Right atrium auricular region (tissue), 2 donors: ENCODE measurements around the gene PEX7. TPM values are rescaled to one million over a fixed set of nuclear protein-coding genes. Genes with fewer than 3 reads are reported as not detected.
A peak's percentile ranks its signal among the peaks of the same experiment; 100 is the strongest.

ENCODE experiments used
- DNase-seq: peaks from one replicate; pipeline ENCODE4 v3.0.0-alpha.2; 2019; ENCODE audit warnings: low spot score
- H3K27ac ChIP-seq, 2 donors: fragments of 200-600 bp; sonication (generic); 1 replicate in 1 of 2; 2 replicates in 1 of 2; pipeline ENCODE4 v1.5.1; 2016 to 2019
- H3K27me3 ChIP-seq, 2 donors: fragments of 200-600 bp; sonication (generic); one replicate each; pipeline versions ENCODE4 v1.5.1 to v1.6.0; 2017 to 2019
- H3K36me3 ChIP-seq: fragments of 200-600 bp; sonication (generic); one replicate; pipeline ENCODE4 v1.5.1; 2016
- H3K4me1 ChIP-seq, 2 donors: fragments of 200-600 bp; sonication (generic); one replicate each; pipeline versions ENCODE4 v1.5.1 to v1.6.0; 2017 to 2019
- H3K4me3 ChIP-seq, 2 donors: fragments of 200-600 bp; sonication (generic); 1 replicate in 1 of 2; 2 replicates in 1 of 2; pipeline ENCODE4 v1.5.1; 2017 to 2019; ENCODE audit warnings: mild to moderate bottlenecking in 1 of 2, moderate library complexity in 1 of 2
- H3K9me3 ChIP-seq, 2 donors: fragments of 200-600 bp; sonication (generic); one replicate each; pipeline ENCODE4 v1.5.1; 2019
- total RNA-seq, 2 donors: library from RNA; depleted of rRNA; stranded (reverse); fragments of >200 nt; gene quantifications; one replicate each; pipeline ENCODE4 v1.1.0, GENCODE V29; 2016
- TF ChIP-seq, protein P1 (sequence below), 2 donors: fragments of 200-600 bp; sonication (generic); IDR thresholded peaks; one replicate each; pipeline ENCODE4 v1.5.1; 2019; ENCODE audit warnings: antibody characterized with exemption in 2 of 2

The PEX7 gene
- total RNA-seq, 2 donors from 2014 or later: 7.2 to 14.5 TPM

DNA sequence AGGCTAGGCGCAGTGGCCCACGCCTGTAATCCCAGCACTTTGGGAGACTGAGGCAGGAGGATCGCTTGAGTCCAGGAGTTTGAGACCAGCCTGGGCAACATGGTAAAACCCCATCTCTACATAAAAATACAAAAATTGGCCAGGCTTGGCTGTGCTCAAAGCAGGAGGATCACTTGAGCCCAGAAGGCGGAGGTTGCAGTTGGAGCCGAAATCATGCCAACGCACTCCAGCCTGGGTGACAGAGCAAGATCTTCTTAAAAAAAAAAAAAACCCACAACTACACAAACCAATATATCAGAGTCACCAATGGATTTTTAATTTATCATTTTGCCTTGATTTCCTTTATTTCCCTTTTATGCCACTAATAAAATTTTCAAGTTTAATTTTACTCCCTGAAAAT is 39.4 kb upstream of the PEX7 start:
- TF ChIP-seq, protein P1, sequence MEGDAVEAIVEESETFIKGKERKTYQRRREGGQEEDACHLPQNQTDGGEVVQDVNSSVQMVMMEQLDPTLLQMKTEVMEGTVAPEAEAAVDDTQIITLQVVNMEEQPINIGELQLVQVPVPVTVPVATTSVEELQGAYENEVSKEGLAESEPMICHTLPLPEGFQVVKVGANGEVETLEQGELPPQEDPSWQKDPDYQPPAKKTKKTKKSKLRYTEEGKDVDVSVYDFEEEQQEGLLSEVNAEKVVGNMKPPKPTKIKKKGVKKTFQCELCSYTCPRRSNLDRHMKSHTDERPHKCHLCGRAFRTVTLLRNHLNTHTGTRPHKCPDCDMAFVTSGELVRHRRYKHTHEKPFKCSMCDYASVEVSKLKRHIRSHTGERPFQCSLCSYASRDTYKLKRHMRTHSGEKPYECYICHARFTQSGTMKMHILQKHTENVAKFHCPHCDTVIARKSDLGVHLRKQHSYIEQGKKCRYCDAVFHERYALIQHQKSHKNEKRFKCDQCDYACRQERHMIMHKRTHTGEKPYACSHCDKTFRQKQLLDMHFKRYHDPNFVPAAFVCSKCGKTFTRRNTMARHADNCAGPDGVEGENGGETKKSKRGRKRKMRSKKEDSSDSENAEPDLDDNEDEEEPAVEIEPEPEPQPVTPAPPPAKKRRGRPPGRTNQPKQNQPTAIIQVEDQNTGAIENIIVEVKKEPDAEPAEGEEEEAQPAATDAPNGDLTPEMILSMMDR (IDR thresholded peaks at IDR 0.05): no peak
- H3K4me3 ChIP-seq: no peak overlapping the region
- peak overlapping the region in 1 of 2 donors; percentile 3 for H3K27ac ChIP-seq
- H3K36me3 ChIP-seq: no peaks in the 10 kb centered on the region
- DNase-seq: no peak
- H3K4me1 ChIP-seq: peaks cover 0 to 24% of the 10 kb centered on the region in 2 donors
- H3K27me3 ChIP-seq: no peaks in the 10 kb centered on the region
- H3K9me3 ChIP-seq: no peaks in the 10 kb centered on the region

DNA sequence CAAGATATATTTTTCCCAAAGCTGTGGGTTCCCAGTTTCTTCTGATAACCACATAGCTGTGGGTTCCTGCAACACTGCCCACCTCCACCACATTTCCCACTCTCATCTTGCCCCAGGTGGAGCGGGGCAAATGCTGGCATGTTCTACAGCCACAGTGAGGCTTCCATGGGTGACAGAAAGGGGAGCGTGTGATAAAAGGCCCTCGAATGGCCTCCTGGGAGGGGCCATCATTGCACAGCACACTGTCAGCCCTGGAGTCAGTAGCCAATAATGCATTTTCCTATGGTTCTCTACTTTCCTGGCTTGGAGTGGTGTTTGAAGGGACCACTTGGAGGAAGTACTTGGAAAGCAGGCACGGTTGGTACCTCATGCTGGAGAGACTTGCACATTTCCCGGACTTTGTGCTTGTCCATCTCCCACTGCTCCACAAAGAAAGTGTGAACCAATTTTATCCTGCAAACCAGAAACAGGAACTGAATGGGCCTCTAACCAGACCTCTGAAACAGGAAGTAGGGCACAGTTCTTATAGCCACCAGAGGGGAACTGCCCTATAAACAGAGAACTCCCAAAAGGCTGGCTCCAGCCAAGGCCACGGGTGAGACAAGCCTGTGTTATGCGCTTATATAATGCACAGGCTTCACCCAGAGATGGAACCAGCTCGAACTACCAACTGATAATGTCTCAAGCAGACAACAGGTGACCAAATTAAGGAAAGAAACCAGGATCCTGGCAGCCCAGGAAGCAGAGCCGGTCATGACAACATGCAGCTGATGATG is 38.7 kb upstream of the PEX7 start:
- Histone ChIP-seq H3K4me3 (no peak overlapping the region), H3K36me3 (no peaks in the 10 kb centered on the region), H3K27ac (peak overlapping the region in 1 of 2 donors; percentile 3), H3K9me3 (no peaks in the 10 kb centered on the region), H3K27me3 (no peaks in the 10 kb centered on the region), H3K4me1 (peaks cover 0 to 24% of the 10 kb centered on the region in 2 donors)
- TF ChIP-seq, protein P1 (IDR thresholded peaks at IDR 0.05): no peak
- no peak for DNase-seq

DNA sequence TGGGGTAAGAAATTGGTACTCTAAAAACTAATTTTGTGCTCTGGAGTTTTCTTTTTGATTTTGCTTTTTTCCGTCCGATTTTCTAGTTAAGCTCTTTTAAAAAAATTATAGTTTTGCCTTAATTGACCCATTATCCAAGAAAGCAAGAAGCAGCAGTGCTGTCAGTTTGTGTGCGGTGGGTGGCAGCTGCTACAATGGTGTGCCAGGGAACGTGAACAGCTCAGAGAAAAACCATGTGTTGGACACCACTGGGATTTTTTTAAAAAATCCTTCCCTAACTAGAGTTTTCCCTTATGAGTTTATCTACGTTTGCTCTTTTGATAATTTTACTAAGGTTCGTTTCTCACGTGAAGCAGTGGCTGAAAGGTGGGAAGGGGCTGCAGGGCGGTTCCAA is 38.1 kb upstream of the PEX7 start:
- Histone ChIP-seq H3K4me3 (no peak overlapping the region), H3K36me3 (no peaks in the 10 kb centered on the region), H3K27me3 (no peaks in the 10 kb centered on the region), H3K27ac (no peak overlapping the region), H3K4me1 (peaks cover 0 to 24% of the 10 kb centered on the region in 2 donors), H3K9me3 (no peaks in the 10 kb centered on the region)
- DNase-seq: no peak
- TF ChIP-seq, protein P1 (IDR thresholded peaks at IDR 0.05): no peak

DNA sequence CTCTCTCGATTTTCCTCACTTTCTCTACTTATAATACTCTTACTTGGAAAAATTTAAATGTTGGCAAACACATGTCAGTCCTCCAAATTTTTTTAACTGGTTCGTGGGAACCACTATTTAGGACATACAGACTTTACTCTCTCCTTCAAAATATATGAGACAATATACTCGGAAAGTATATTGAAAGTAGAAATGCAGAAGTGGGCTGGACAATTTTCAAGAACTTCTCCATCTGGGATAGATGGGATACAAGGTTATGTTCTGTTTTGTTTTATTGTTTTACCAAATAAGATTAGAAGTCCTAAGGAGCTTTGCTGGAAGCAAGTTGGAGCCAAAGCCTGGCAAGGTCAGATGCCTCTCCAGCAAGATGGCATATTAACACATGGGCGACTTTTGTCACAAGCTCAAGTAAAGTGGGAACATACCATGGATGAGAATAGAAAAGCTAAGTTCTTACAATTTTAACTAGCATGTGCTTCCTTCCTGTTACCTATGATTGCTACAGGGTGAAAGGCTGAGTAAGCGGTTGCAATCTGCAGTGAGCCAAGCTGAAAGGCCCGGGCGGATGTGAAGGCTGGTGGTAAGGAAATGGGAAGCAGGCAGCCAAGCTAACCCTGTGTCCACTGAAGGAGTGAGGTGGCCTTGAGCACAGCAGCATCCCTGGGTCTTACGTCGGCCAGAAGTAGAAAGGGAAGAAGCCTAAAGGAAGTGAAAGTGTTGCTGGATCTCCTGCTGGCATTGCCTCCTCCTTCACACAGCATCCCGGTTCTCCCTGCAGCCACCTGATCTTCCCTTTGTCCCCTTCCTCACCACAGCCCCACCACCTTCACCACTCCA is 37.3 kb upstream of the PEX7 start:
- H3K4me1 ChIP-seq: peaks cover 0 to 22% of the 10 kb centered on the region in 2 donors
- no peak overlapping the region for H3K4me3 ChIP-seq
- H3K27ac ChIP-seq: no peak overlapping the region

DNA sequence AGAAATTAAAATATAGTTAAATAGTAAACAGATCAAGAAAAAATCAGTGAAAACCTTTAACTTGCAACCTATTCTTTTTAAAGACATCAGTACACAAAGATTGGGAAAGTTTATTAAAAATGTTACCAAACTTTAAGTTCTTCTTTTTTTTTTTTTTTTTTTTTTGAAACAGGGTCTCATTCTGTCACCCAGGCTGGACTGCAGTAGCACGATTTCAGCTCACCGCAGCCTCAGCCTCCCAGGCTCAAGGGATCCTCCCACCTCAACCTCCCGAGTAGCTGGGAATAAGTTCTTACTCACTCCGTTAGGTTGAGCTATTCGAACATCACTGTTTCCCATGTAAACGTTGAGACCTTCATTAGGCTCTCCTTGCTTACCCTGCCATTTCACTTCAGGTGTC is 35.7 kb upstream of the PEX7 start:
- Histone ChIP-seq H3K4me1 (peaks cover 0 to 22% of the 10 kb centered on the region in 2 donors), H3K36me3 (no peaks in the 10 kb centered on the region), H3K27me3 (no peaks in the 10 kb centered on the region), H3K27ac (no peak overlapping the region), H3K9me3 (no peaks in the 10 kb centered on the region), H3K4me3 (no peak overlapping the region)
- DNase-seq: no peak
- TF ChIP-seq, protein P1 (IDR thresholded peaks at IDR 0.05): no peak

More for the DNA sequence above, 37.3 kb upstream of the PEX7 start:
- DNase-seq: peak; percentile 75
- H3K9me3 ChIP-seq: no peaks in the 10 kb centered on the region
- H3K36me3 ChIP-seq: no peaks in the 10 kb centered on the region
- TF ChIP-seq, protein P1 (IDR thresholded peaks at IDR 0.05): no peak
- no peaks in the 10 kb centered on the region for H3K27me3 ChIP-seq
